ENCODE measurements around the gene OBSCN.

Gene OBSCN

DNA sequence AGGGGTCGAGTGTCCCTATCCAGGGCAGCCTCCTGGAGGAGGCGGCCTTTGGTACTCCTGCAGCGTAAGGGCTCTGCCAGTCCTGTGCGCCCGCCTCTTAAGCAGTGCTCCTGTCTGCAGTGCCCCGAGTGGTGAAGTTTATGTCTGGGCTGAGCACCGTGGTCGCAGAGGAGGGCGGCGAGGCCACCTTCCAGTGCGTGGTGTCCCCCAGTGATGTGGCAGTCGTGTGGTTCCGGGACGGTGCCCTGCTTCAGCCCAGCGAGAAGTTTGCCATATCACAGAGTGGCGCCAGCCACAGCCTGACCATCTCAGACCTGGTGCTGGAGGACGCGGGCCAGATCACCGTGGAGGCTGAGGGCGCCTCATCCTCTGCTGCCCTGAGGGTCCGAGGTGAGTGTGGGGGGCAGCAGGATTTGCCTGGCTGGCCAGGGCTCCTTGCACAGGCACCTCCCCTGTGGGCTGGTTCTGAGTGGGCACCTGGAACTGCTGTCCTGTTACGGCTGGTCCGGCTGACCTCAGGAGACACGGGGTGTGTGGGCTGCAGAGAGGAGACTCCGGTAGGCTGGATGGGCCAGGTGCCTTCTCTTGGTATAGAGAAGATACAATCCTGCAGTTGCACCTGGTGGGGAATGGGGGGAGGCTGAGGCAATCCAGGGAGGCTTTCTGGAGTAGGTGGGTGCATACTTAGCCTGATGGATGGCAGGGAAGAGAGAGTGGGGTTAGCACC, 66.8 kb downstream of the OBSCN start:
- TF ChIP-seq, protein P1, sequence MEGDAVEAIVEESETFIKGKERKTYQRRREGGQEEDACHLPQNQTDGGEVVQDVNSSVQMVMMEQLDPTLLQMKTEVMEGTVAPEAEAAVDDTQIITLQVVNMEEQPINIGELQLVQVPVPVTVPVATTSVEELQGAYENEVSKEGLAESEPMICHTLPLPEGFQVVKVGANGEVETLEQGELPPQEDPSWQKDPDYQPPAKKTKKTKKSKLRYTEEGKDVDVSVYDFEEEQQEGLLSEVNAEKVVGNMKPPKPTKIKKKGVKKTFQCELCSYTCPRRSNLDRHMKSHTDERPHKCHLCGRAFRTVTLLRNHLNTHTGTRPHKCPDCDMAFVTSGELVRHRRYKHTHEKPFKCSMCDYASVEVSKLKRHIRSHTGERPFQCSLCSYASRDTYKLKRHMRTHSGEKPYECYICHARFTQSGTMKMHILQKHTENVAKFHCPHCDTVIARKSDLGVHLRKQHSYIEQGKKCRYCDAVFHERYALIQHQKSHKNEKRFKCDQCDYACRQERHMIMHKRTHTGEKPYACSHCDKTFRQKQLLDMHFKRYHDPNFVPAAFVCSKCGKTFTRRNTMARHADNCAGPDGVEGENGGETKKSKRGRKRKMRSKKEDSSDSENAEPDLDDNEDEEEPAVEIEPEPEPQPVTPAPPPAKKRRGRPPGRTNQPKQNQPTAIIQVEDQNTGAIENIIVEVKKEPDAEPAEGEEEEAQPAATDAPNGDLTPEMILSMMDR (conservative IDR thresholded peaks at IDR 0.05) = no peak
- H3K27ac ChIP-seq = no peak overlapping the region

DNA sequence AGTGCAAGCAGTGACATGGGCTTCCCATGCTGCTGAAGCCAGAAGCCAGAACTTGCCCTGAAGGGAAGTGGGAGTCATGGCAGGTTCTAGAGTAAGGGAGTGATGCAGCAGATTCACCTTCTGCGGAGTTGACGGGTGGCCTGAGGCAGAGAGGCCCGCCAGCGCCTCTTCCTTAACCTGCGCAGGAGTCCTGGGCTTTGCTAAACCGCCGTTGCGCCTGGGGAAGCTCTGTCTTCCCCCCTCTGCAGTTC, 67.3 kb downstream of the OBSCN start:
- TF ChIP-seq, protein P1 (conservative IDR thresholded peaks at IDR 0.05) = no peak
- H3K27ac ChIP-seq = no peak overlapping the region

DNA sequence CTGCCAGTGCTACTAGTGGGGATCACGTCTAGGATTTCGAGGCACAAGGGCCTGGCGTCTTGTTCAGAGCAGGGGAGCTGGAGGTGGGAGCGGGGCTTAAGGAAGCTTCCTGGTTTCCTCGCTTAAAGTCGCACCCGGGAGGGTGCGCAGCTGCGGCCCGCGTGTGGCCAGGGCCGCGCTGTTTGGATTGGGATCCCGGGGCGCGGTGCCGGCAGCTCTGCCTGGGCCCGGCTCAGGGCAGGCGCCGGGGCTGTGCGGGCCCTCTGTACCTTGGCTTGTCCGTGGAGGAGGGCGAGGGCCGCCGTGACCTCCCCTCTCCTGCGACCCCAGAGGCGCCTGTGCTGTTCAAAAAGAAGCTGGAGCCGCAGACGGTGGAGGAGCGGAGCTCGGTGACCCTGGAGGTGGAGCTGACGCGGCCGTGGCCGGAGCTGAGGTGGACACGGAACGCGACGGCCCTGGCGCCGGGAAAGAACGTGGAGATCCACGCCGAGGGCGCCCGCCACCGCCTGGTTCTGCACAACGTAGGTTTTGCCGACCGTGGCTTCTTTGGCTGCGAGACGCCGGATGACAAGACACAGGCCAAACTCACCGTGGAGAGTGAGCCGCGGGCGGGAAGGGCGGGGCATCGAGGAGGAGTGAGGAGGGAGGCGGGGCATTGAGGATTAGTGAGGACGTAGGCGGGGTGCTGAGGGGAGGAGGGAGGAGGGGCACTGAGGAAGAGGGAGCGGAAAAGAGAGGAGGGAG, 67.8 kb downstream of the OBSCN start:
- TF ChIP-seq, protein P1 (conservative IDR thresholded peaks at IDR 0.05) = no peak
- H3K27ac ChIP-seq = no peak overlapping the region

DNA sequence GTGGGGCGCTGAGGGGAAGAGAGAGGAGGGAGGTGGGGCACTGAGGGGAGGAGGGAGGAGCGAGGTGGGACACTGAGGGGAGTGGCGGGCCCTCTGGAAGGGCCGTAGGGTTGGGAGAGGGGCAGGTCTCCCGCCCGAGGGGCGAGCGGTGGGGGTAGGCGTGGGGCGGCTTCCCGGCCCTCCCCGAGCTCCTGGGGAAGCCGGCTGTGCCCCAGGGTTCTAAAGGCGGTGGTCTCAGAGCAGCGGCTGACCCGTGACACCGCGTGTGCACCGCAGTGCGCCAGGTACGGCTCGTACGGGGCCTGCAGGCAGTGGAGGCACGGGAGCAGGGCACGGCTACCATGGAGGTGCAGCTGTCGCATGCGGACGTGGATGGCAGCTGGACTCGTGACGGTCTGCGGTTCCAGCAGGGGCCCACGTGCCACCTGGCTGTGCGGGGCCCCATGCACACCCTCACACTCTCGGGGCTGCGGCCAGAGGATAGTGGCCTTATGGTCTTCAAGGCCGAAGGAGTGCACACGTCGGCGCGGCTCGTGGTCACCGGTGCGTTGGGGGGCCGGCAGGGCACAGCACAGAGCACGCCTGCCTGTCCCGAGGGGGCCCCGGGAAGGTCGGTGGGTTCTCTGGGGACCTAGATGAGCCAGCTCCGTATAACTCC, 68.5 kb downstream of the OBSCN start:
- TF ChIP-seq, protein P1 (conservative IDR thresholded peaks at IDR 0.05) = no peak
- no peak overlapping the region for H3K27ac ChIP-seq

DNA sequence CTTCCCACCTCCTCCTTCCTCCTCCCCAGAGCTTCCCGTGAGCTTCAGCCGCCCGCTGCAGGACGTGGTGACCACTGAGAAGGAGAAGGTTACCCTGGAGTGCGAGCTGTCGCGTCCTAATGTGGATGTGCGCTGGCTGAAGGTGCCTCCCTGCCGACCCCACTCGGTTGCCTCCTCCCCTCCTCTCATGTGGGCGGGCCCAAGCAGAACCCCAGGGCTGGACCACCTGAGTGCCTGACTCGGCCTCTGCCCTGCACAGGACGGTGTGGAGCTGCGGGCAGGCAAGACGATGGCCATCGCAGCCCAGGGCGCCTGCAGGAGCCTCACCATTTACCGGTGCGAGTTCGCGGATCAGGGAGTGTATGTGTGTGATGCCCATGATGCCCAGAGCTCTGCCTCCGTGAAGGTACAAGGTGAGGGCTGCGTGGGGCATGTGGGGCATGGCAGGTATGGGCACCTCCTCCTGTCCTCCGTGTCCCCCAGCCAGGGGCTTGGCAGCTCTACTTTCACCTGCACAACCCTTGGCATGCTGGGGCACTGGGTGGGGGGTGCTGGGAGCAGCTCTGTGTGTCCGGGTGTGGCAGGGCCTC, 69.2 kb downstream of the OBSCN start:
- H3K27ac ChIP-seq = no peak overlapping the region
- TF ChIP-seq, protein P1 (conservative IDR thresholded peaks at IDR 0.05) = no peak

DNA sequence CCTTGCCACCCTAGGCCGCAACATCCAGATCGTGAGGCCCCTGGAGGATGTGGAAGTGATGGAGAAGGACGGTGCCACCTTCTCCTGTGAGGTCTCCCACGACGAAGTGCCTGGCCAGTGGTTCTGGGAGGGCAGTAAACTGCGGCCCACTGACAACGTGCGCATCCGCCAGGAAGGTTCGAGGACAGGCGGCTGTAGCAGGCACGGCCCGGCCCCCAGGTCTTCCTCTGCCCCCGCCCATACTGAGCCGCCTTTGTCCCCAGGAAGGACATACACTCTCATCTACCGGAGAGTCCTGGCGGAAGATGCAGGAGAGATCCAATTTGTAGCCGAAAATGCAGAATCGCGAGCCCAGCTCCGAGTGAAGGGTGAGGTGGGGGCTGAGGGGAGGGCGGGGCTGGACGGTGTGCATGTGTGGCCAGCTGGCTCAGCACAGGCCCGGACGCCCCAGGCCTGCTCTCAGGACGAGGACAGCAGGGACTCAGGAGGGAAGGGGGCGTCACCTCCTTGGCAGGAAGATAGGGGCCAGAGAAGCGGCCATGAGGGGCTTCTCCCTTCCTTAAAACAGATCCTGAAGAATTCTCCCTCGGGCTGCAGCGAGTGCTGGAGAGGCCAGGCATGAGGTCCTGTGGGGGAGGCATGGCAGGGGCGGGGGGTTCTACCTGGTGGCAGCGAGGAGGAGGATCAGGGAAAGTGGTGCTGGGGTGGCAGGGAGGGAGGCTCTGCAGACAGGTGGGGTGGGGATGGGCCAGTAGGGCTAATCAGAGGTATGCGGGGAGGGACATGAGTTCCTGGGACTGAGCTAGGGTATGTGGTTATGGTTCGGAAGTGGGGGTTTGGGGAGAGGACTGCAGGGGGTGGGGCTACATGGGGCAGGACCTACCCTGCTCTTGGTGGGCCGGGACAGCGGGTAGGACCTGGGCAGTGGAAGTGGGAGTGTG, 69.9 kb downstream of the OBSCN start:
- TF ChIP-seq, protein P1 (conservative IDR thresholded peaks at IDR 0.05) = no peak
- H3K27ac ChIP-seq = no peak overlapping the region

Data from VCaP (cell line).